Prostate gland (tissue), 2 donors: ENCODE measurements around the gene ENPP7. TPM values are rescaled to one million over a fixed set of nuclear protein-coding genes. Genes with fewer than 3 reads are reported as not detected.

Experiments
- DNase-seq: peaks from one replicate; pipeline ENCODE4 v3.0.0-alpha.2; 2019; ENCODE audit warnings: low spot score
- H3K27ac ChIP-seq, 2 donors: fragments of 200-600 bp; sonication (generic); 2 replicates each; pipeline ENCODE4 v1.5.1; 2017 to 2019
- H3K27me3 ChIP-seq: fragments of 200-600 bp; sonication (generic); replicated peaks from 2 replicates; pipeline ENCODE4 v1.5.1; 2019; ENCODE audit not compliant: insufficient read depth
- H3K36me3 ChIP-seq, 2 donors: fragments of 200-600 bp; sonication (generic); 1 replicate in 1 of 2; 2 replicates in 1 of 2; pipeline versions ENCODE4 v1.5.1 to v1.8.1; 2017 to 2019
- H3K4me1 ChIP-seq: fragments of 200-600 bp; sonication (generic); replicated peaks from 2 replicates; pipeline ENCODE4 v1.5.1; 2019
- H3K4me3 ChIP-seq, 2 donors: fragments of 200-600 bp; sonication (generic); 2 replicates each; pipeline ENCODE4 v1.5.1; 2017 to 2019
- H3K9me3 ChIP-seq: fragments of 200-600 bp; sonication (generic); 2 replicates; pipeline ENCODE4 v1.5.1; 2017
- POLR2A ChIP-seq: fragments of 450-650 bp; IDR thresholded peaks from one replicate; pipeline ENCODE4 v1.6.1; 2016; ENCODE audit warnings: antibody characterized with exemption, mild to moderate bottlenecking
- POLR2AphosphoS5 ChIP-seq: sonication (generic); formaldehyde crosslinking; IDR thresholded peaks from one replicate; pipeline ENCODE4 v1.6.1; 2017; ENCODE audit warnings: antibody characterized with exemption
- WGBS: methylation state at CpG from one replicate; pipeline ENCODE4 v1.1.5; 2018; 5-methylcytosine and 5-hydroxymethylcytosine counted together
- intact Hi-C: fragments of 100-400 bp; cut with DNase I; formaldehyde crosslinking; loops from one replicate; pipeline ENCODE4 v1.14.2; 2022
- total RNA-seq, 2 donors: library from RNA; depleted of rRNA; stranded (reverse); fragments of >200 nt; gene quantifications; one replicate each; pipeline ENCODE4 v1.1.0, GENCODE V29; 2016
- TF ChIP-seq, protein P1 (sequence below), 4 experiments: fragments of 200-600 bp in 2 of 4; fragments of 450-650 bp in 2 of 4; sonication (generic) in 2 of 4; IDR thresholded peaks; 1 replicate in 3 of 4; 2 replicates in 1 of 4; pipeline ENCODE4 v1.5.1; 2016 to 2019; ENCODE audit warnings: antibody characterized with exemption in 4 of 4, mild to moderate bottlenecking in 2 of 4, moderate library complexity in 2 of 4

The ENPP7 gene
- total RNA-seq, 2 donors from 2014 or later: not detected

DNA sequence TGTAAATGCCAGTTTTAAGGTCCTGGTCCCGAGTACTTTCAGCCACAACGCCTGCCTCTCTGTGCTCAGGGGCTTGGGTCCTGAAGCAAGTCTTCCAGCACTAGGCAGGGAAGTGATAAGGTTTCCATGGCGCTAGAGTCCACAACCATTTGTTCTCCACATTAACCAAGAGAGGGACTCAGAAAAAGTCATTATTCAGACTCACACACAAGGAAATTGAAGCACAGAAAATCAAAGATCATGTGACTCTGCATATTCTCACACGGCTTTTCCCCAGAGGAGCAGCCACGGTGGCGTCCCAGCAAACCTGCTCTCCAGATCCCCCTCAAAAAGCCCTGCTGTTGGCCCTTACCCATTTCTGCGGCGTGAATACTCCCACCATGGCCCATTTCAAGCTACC, 9.7 kb downstream of the ENPP7 start:
- no peaks in the 10 kb centered on the region for H3K36me3 ChIP-seq
- peaks cover 2% of the 10 kb centered on the region for H3K27me3 ChIP-seq
- H3K4me1 ChIP-seq: peaks cover 8% of the 10 kb centered on the region
- 72% methylated on average over 8 of the region's 8 CpGs for WGBS
- TF ChIP-seq, protein P1, sequence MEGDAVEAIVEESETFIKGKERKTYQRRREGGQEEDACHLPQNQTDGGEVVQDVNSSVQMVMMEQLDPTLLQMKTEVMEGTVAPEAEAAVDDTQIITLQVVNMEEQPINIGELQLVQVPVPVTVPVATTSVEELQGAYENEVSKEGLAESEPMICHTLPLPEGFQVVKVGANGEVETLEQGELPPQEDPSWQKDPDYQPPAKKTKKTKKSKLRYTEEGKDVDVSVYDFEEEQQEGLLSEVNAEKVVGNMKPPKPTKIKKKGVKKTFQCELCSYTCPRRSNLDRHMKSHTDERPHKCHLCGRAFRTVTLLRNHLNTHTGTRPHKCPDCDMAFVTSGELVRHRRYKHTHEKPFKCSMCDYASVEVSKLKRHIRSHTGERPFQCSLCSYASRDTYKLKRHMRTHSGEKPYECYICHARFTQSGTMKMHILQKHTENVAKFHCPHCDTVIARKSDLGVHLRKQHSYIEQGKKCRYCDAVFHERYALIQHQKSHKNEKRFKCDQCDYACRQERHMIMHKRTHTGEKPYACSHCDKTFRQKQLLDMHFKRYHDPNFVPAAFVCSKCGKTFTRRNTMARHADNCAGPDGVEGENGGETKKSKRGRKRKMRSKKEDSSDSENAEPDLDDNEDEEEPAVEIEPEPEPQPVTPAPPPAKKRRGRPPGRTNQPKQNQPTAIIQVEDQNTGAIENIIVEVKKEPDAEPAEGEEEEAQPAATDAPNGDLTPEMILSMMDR (IDR thresholded peaks at IDR 0.05): no peak
- no peak for TF ChIP-seq POLR2AphosphoS5
- no peak for TF ChIP-seq POLR2A
- H3K4me3 ChIP-seq: no peak overlapping the region
- intact Hi-C loops: loop anchor here (10.0 kb wide), 1 partner anchor 174 kb away; no protein-coding TSS in a partner anchor
- H3K27ac ChIP-seq: no peak overlapping the region
- H3K9me3 ChIP-seq: no peaks in the 10 kb centered on the region
- DNase-seq: no peak

DNA sequence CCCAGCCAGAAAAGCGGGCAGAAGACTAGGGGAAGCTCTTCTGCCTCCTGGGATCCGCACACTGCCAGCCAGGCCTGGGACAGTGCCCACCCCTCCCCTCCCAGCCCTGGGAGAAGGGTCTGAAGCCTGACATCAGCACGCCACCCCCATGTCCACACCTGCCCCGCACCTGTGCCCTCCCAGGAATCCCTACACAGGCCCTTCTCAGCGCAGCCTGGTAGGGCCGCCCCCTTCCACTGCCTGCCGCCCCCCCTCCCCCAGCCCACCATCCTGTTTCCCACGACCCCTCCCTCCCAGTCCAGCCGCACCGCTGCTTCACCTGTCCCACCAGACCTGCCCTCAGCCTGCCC, 10.6 kb downstream of the ENPP7 start:
- no peaks in the 10 kb centered on the region for H3K9me3 ChIP-seq
- peaks cover 2% of the 10 kb centered on the region for H3K27me3 ChIP-seq
- no peaks in the 10 kb centered on the region for H3K36me3 ChIP-seq
- H3K4me3 ChIP-seq: no peak overlapping the region
- WGBS: 28% methylated on average over 10 of the region's 10 CpGs
- no peak for DNase-seq
- peaks cover 8% of the 10 kb centered on the region for H3K4me1 ChIP-seq
- TF ChIP-seq POLR2AphosphoS5 (no peak), POLR2A (no peak)
- TF ChIP-seq, protein P1 (IDR thresholded peaks at IDR 0.05): no peak
- no peak overlapping the region for H3K27ac ChIP-seq
- intact Hi-C loops: loop anchor here (10.0 kb wide), 1 partner anchor 173 kb away; no protein-coding TSS in a partner anchor

GRCh38 chr17:79741751-79742588, 11.2 kb downstream of the ENPP7 start:
- Histone ChIP-seq H3K36me3 (no peaks in the 10 kb centered on the region), H3K27me3 (peaks cover 2% of the 10 kb centered on the region), H3K4me1 (peaks cover 8% of the 10 kb centered on the region), H3K27ac (no peak overlapping the region), H3K9me3 (no peaks in the 10 kb centered on the region), H3K4me3 (no peak overlapping the region)
- WGBS: 10% methylated on average over 53 of the region's 53 CpGs
- peak; percentile 62 for DNase-seq
- TF ChIP-seq POLR2AphosphoS5 (peak; percentile 63), POLR2A (no peak)
- TF ChIP-seq, protein P1 (IDR thresholded peaks at IDR 0.05): peak; percentile 69 to 85 (median 83)
- intact Hi-C loops: loop anchor here (2.0 to 10.0 kb wide), 2 partner anchors 173 to 251 kb away; no protein-coding TSS in a partner anchor

GRCh38 chr17:79742589-79742918, 11.8 kb downstream of the ENPP7 start:
- 92% methylated on average over 1 of the region's 1 CpG for WGBS
- H3K4me3 ChIP-seq: no peak overlapping the region
- no peaks in the 10 kb centered on the region for H3K36me3 ChIP-seq
- H3K27ac ChIP-seq: no peak overlapping the region
- peaks cover 8% of the 10 kb centered on the region for H3K4me1 ChIP-seq
- no peaks in the 10 kb centered on the region for H3K9me3 ChIP-seq
- DNase-seq: no peak
- peaks cover 6% of the 10 kb centered on the region for H3K27me3 ChIP-seq
- no peak for TF ChIP-seq POLR2A
- TF ChIP-seq, protein P1 (IDR thresholded peaks at IDR 0.05): no peak
- no peak for TF ChIP-seq POLR2AphosphoS5
- intact Hi-C loops: loop anchor here (2.0 to 10.0 kb wide), 2 partner anchors 172 to 250 kb away; no protein-coding TSS in a partner anchor
